GM23338 (cell line): ENCODE data around the gene SRGAP3. TPM values are rescaled to one million over a fixed set of nuclear protein-coding genes. Genes with fewer than 3 reads are reported as not detected.

ENCODE experiments used
- ATAC-seq: fragments of 200-7000 bp; cut with Tn5 transposase; 3 replicates; pipeline ENCODE4 v1.9.1; 2020
- DNase-seq: peaks from one replicate; pipeline ENCODE4 v3.0.0-alpha.2; 2015; ENCODE audit warnings: low spot score
- H2AFZ ChIP-seq: fragments of 200-600 bp; sonication (generic); 2 replicates; pipeline ENCODE4 v1.8.0; 2016; ENCODE audit warnings: antibody characterized with exemption, mild to moderate bottlenecking, moderate library complexity
- H3F3A ChIP-seq: fragments of 200-600 bp; sonication (generic); replicated peaks from 2 replicates; pipeline ENCODE4 v1.8.0; 2017; ENCODE audit warnings: antibody characterized with exemption, mixed run types, low read depth
- H3K27ac ChIP-seq: fragments of 200-600 bp; sonication (generic); 2 replicates; pipeline ENCODE4 v1.6.1; 2016; ENCODE audit warnings: low read depth
- H3K27me3 ChIP-seq: fragments of 200-600 bp; sonication (generic); 2 replicates; pipeline ENCODE4 v1.8.0; 2016; ENCODE audit warnings: mild to moderate bottlenecking, mixed run types, moderate library complexity; ENCODE audit not compliant: insufficient read depth
- H3K36me3 ChIP-seq: fragments of 200-600 bp; sonication (generic); 2 replicates; pipeline ENCODE4 v1.8.0; 2016; ENCODE audit warnings: mild to moderate bottlenecking; ENCODE audit not compliant: insufficient read depth
- H3K4me1 ChIP-seq: fragments of 200-600 bp; sonication (generic); 2 replicates; pipeline ENCODE4 v1.8.0; 2016; ENCODE audit warnings: mild to moderate bottlenecking, moderate library complexity; ENCODE audit not compliant: insufficient read depth
- H3K4me2 ChIP-seq: fragments of 200-600 bp; sonication (generic); 2 replicates; pipeline ENCODE4 v1.7.1; 2017; ENCODE audit warnings: mixed run types
- H3K4me3 ChIP-seq: fragments of 200-600 bp; sonication (generic); 2 replicates; pipeline ENCODE4 v1.6.1; 2016; ENCODE audit warnings: mixed run types
- H3K79me2 ChIP-seq: fragments of 200-600 bp; sonication (generic); replicated peaks from 2 replicates; pipeline ENCODE4 v1.8.0; 2017; ENCODE audit warnings: mild to moderate bottlenecking; ENCODE audit not compliant: insufficient read depth
- H3K9me2 ChIP-seq: fragments of 200-600 bp; sonication (generic); 2 replicates; pipeline ENCODE4 v1.8.0; 2017; ENCODE audit not compliant: insufficient read depth
- H4K20me1 ChIP-seq: fragments of 200-600 bp; sonication (generic); replicated peaks from 2 replicates; pipeline ENCODE4 v1.8.0; 2017; ENCODE audit warnings: mild to moderate bottlenecking; ENCODE audit not compliant: insufficient read depth
- H3K27ac Mint-ChIP-seq: 2 replicates; pipeline ENCODE4 v1.8.0; 2020; ENCODE audit warnings: inconsistent platforms, mild to moderate bottlenecking, moderate library complexity, mixed read lengths
- H3K27me3 Mint-ChIP-seq: 3 replicates; pipeline ENCODE4 v1.8.0; 2022; ENCODE audit warnings: low read depth, mild to moderate bottlenecking, moderate library complexity, mixed read lengths, inconsistent platforms; ENCODE audit not compliant: insufficient read depth, poor library complexity
- H3K36me3 Mint-ChIP-seq: 3 replicates; pipeline ENCODE4 v1.8.0; 2021; ENCODE audit warnings: low read depth, mild to moderate bottlenecking, inconsistent platforms, moderate library complexity, mixed read lengths
- H3K4me1 Mint-ChIP-seq: 3 replicates; pipeline ENCODE4 v1.8.0; 2020; ENCODE audit warnings: mild to moderate bottlenecking, inconsistent platforms, mixed read lengths
- H3K4me3 Mint-ChIP-seq: 3 replicates; pipeline ENCODE4 v1.8.0; 2021; ENCODE audit warnings: moderate library complexity, mild to moderate bottlenecking, inconsistent platforms, mixed read lengths
- H3K9me3 Mint-ChIP-seq: 3 replicates; pipeline ENCODE4 v1.8.0; 2020; ENCODE audit warnings: moderate library complexity, mild to moderate bottlenecking, inconsistent platforms, mixed read lengths
- CREB1 ChIP-seq: fragments of 250-450 bp; sonication (Bioruptor Pico); IDR thresholded peaks from 2 replicates; pipeline ENCODE4 v1.5.0; 2020; ENCODE audit warnings: low read depth, mild to moderate bottlenecking, moderate library complexity
- EZH2 ChIP-seq: fragments of 200-600 bp; sonication (generic); IDR thresholded peaks from one replicate; pipeline ENCODE4 v1.8.0; 2017; ENCODE audit warnings: antibody characterized with exemption, mild to moderate bottlenecking, low read depth; ENCODE audit not compliant: unreplicated experiment
- EZH2phosphoT487 ChIP-seq: fragments of 200-600 bp; sonication (generic); IDR thresholded peaks from one replicate; pipeline ENCODE4 v1.8.1; 2018; ENCODE audit warnings: antibody characterized with exemption; ENCODE audit not compliant: unreplicated experiment
- JUNB ChIP-seq: IDR thresholded peaks from one replicate; pipeline ENCODE4 v1.6.1; 2016; ENCODE audit warnings: antibody characterized with exemption; ENCODE audit not compliant: unreplicated experiment
- POLR2AphosphoS5 ChIP-seq: IDR thresholded peaks from 2 replicates; pipeline ENCODE4 v1.6.1; 2016; ENCODE audit warnings: antibody characterized with exemption, low read depth
- STAT1 ChIP-seq: IDR thresholded peaks from one replicate; pipeline ENCODE4 v1.6.1; 2016; ENCODE audit warnings: antibody characterized with exemption; ENCODE audit not compliant: unreplicated experiment
- ZNF331 ChIP-seq: fragments of 250-450 bp; sonication (Bioruptor Pico); IDR thresholded peaks from 2 replicates; pipeline ENCODE4 v1.5.0; 2020; ENCODE audit warnings: low read depth, mild to moderate bottlenecking, moderate library complexity
- polyA plus RNA-seq: library from polyadenylated mRNA; unstranded; fragments of >200 nt; fragmentation: Nextera tagmentation; extraction: Ambion mirVana; gene quantifications from 2 replicates; pipeline ENCODE4 v1.2.1, GENCODE V29; 2016
- total RNA-seq: library from RNA; depleted of rRNA; stranded (reverse); fragments of >200 nt; shearing (Covaris generic); gene quantifications from 2 replicates; pipeline ENCODE4 v1.2.3, GENCODE V29; 2014
- TF ChIP-seq, protein P1 (sequence below): IDR thresholded peaks from 2 replicates; pipeline ENCODE4 v1.6.1; 2016; ENCODE audit warnings: antibody characterized with exemption
- TF ChIP-seq, protein P2 (sequence below), 2 experiments: fragments of 200-600 bp in 1 of 2; sonication (generic) in 1 of 2; conservative IDR thresholded peaks; 2 replicates each; pipeline versions ENCODE4 v1.5.1 to v1.6.1; 2016 to 2017; ENCODE audit warnings: antibody characterized with exemption in 2 of 2, low read depth in 2 of 2, mild to moderate bottlenecking in 2 of 2, moderate library complexity in 1 of 2
- TF ChIP-seq, protein P3 (sequence below): fragments of 250-450 bp; sonication (Bioruptor Pico); IDR thresholded peaks from 2 replicates; pipeline ENCODE4 v1.5.0; 2020; ENCODE audit warnings: mild to moderate bottlenecking, moderate library complexity

SRGAP3 gene
- total and polyA plus RNA-seq, 2 experiments from 2014 or later = 6.4 to 9.4 TPM

DNA sequence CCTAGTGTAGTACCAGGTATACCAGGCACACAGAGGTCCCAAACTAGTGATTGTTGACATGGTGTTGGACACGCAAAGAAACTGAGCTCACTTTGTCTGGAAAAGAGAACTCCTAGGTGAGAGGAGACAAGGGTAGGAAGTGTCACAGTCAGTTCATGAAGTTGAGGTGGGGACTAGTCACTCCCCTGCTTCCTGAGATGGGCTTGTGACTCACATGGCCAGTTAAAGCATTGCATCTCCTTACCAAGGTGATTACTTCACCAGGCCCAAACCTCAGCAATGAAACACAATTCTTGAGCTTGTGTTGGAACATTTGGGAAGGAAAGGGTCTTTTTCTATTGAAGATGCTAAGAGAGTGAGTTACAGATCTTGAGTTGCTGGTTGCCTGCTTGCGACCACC is 236.9 kb downstream of the SRGAP3 start:
- Histone ChIP-seq H3K36me3 (no peaks in the 10 kb centered on the region), H3K9me2 (no peaks in the 10 kb centered on the region), H3K4me1 (peaks cover 5% of the 10 kb centered on the region; the same call in 1 of the 2 replicates), H3K4me2 (no peak overlapping the region), H3F3A (no peaks in the 10 kb centered on the region), H3K4me3 (no peak overlapping the region), H4K20me1 (no peaks in the 10 kb centered on the region), H3K27me3 (no peaks in the 10 kb centered on the region), H2AFZ (no peak overlapping the region), H3K27ac (no peak overlapping the region), H3K79me2 (no peaks in the 10 kb centered on the region)
- H3K4me1 Mint-ChIP-seq = peaks cover 8% of the 10 kb centered on the region
- ATAC-seq (no peak), DNase-seq (no peak)
- no peaks in the 10 kb centered on the region for H3K9me3 Mint-ChIP-seq
- H3K4me3 Mint-ChIP-seq = no peak overlapping the region
- H3K36me3 Mint-ChIP-seq = peaks cover 10% of the 10 kb centered on the region
- H3K27ac Mint-ChIP-seq = no peak overlapping the region
- TF ChIP-seq ZNF331 = no peak
- TF ChIP-seq, protein P1, sequence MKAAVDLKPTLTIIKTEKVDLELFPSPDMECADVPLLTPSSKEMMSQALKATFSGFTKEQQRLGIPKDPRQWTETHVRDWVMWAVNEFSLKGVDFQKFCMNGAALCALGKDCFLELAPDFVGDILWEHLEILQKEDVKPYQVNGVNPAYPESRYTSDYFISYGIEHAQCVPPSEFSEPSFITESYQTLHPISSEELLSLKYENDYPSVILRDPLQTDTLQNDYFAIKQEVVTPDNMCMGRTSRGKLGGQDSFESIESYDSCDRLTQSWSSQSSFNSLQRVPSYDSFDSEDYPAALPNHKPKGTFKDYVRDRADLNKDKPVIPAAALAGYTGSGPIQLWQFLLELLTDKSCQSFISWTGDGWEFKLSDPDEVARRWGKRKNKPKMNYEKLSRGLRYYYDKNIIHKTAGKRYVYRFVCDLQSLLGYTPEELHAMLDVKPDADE = no peak
- no peak for TF ChIP-seq EZH2
- no peak for TF ChIP-seq CREB1 (CRISPR knock-in tag)
- TF ChIP-seq POLR2AphosphoS5 = no peak
- H3K27me3 Mint-ChIP-seq = peaks cover 7% of the 10 kb centered on the region

DNA sequence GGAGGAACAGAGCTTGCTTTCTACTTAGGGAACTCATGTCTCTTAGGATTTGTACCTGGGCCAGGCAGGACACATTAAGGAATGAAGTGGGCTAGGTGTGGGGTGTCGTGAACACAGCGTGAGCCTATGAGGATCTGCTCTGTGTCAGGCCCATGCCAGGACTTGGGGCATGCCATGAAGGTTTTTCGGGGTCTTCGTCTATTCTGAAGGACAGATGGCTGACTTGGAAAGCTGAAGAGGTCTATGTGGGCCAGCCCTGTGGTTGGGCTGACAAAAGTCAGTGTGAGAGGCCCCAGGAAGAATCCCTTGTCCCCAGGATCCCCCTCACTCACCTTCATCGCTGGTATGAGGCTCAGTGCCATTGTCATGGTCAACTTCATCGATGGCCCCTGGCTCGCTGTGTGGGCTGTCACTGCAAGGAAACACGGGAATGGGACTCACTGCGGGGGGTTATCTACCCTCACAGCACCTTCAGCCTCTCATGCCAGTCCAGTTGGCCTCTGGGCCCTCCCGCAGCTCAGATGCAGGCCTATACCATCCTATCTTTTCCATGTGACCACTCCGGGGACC is 239.4 kb downstream of the SRGAP3 start:
- H3K27ac ChIP-seq = no peak overlapping the region
- no peaks in the 10 kb centered on the region for H3K9me3 Mint-ChIP-seq
- no peak overlapping the region for H3K4me3 ChIP-seq
- peaks cover 5% of the 10 kb centered on the region; the same call in 1 of the 2 replicates for H3K4me1 ChIP-seq
- H3K36me3 Mint-ChIP-seq = peaks cover 10% of the 10 kb centered on the region
- no peaks in the 10 kb centered on the region for H3K27me3 ChIP-seq
- H3K27ac Mint-ChIP-seq = no peak overlapping the region
- H3K4me1 Mint-ChIP-seq = peaks cover 8% of the 10 kb centered on the region
- H3K4me3 Mint-ChIP-seq = no peak overlapping the region
- no peak overlapping the region for H2AFZ ChIP-seq
- H3K9me2 ChIP-seq = no peaks in the 10 kb centered on the region
- H3K4me2 ChIP-seq = no peak overlapping the region
- no peak for ATAC-seq
- DNase-seq = no peak
- no peaks in the 10 kb centered on the region for H4K20me1 ChIP-seq
- no peaks in the 10 kb centered on the region for H3F3A ChIP-seq
- TF ChIP-seq ZNF331 (no peak), JUNB (no peak), STAT1 (no peak), EZH2phosphoT487 (no peak), POLR2AphosphoS5 (no peak)
- TF ChIP-seq, protein P2, sequence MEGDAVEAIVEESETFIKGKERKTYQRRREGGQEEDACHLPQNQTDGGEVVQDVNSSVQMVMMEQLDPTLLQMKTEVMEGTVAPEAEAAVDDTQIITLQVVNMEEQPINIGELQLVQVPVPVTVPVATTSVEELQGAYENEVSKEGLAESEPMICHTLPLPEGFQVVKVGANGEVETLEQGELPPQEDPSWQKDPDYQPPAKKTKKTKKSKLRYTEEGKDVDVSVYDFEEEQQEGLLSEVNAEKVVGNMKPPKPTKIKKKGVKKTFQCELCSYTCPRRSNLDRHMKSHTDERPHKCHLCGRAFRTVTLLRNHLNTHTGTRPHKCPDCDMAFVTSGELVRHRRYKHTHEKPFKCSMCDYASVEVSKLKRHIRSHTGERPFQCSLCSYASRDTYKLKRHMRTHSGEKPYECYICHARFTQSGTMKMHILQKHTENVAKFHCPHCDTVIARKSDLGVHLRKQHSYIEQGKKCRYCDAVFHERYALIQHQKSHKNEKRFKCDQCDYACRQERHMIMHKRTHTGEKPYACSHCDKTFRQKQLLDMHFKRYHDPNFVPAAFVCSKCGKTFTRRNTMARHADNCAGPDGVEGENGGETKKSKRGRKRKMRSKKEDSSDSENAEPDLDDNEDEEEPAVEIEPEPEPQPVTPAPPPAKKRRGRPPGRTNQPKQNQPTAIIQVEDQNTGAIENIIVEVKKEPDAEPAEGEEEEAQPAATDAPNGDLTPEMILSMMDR (conservative IDR thresholded peaks at IDR 0.05; ENCODE audit: low read depth in 2 of 2) = no peak
- TF ChIP-seq, protein P3, sequence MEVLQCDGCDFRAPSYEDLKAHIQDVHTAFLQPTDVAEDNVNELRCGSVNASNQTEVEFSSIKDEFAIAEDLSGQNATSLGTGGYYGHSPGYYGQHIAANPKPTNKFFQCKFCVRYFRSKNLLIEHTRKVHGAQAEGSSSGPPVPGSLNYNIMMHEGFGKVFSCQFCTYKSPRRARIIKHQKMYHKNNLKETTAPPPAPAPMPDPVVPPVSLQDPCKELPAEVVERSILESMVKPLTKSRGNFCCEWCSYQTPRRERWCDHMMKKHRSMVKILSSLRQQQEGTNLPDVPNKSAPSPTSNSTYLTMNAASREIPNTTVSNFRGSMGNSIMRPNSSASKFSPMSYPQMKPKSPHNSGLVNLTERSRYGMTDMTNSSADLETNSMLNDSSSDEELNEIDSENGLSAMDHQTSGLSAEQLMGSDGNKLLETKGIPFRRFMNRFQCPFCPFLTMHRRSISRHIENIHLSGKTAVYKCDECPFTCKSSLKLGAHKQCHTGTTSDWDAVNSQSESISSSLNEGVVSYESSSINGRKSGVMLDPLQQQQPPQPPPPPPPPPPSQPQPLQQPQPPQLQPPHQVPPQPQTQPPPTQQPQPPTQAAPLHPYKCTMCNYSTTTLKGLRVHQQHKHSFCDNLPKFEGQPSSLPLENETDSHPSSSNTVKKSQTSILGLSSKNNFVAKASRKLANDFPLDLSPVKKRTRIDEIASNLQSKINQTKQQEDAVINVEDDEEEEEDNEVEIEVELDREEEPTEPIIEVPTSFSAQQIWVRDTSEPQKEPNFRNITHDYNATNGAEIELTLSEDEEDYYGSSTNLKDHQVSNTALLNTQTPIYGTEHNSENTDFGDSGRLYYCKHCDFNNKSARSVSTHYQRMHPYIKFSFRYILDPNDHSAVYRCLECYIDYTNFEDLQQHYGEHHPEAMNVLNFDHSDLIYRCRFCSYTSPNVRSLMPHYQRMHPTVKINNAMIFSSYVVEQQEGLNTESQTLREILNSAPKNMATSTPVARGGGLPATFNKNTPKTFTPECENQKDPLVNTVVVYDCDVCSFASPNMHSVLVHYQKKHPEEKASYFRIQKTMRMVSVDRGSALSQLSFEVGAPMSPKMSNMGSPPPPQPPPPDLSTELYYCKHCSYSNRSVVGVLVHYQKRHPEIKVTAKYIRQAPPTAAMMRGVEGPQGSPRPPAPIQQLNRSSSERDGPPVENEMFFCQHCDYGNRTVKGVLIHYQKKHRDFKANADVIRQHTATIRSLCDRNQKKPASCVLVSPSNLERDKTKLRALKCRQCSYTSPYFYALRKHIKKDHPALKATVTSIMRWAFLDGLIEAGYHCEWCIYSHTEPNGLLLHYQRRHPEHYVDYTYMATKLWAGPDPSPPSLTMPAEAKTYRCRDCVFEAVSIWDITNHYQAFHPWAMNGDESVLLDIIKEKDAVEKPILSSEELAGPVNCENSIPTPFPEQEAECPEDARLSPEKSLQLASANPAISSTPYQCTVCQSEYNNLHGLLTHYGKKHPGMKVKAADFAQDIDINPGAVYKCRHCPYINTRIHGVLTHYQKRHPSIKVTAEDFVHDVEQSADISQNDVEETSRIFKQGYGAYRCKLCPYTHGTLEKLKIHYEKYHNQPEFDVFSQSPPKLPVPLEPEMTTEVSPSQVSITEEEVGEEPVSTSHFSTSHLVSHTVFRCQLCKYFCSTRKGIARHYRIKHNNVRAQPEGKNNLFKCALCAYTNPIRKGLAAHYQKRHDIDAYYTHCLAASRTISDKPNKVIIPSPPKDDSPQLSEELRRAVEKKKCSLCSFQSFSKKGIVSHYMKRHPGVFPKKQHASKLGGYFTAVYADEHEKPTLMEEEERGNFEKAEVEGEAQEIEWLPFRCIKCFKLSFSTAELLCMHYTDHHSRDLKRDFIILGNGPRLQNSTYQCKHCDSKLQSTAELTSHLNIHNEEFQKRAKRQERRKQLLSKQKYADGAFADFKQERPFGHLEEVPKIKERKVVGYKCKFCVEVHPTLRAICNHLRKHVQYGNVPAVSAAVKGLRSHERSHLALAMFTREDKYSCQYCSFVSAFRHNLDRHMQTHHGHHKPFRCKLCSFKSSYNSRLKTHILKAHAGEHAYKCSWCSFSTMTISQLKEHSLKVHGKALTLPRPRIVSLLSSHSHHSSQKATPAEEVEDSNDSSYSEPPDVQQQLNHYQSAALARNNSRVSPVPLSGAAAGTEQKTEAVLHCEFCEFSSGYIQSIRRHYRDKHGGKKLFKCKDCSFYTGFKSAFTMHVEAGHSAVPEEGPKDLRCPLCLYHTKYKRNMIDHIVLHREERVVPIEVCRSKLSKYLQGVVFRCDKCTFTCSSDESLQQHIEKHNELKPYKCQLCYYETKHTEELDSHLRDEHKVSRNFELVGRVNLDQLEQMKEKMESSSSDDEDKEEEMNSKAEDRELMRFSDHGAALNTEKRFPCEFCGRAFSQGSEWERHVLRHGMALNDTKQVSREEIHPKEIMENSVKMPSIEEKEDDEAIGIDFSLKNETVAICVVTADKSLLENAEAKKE = no peak
- peaks cover 7% of the 10 kb centered on the region for H3K27me3 Mint-ChIP-seq
- H3K79me2 ChIP-seq = no peaks in the 10 kb centered on the region
- H3K36me3 ChIP-seq = no peaks in the 10 kb centered on the region
